GM18498 (cell line): ENCODE measurements around the gene ACAP3.

Experiments
- ATAC-seq: cut with Tn5 transposase; IDR thresholded peaks from one replicate; pipeline ENCODE4 v1.9.1; 2021; ENCODE audit warnings: mild to moderate bottlenecking, moderate library complexity; ENCODE audit not compliant: unreplicated experiment

The ACAP3 gene

DNA sequence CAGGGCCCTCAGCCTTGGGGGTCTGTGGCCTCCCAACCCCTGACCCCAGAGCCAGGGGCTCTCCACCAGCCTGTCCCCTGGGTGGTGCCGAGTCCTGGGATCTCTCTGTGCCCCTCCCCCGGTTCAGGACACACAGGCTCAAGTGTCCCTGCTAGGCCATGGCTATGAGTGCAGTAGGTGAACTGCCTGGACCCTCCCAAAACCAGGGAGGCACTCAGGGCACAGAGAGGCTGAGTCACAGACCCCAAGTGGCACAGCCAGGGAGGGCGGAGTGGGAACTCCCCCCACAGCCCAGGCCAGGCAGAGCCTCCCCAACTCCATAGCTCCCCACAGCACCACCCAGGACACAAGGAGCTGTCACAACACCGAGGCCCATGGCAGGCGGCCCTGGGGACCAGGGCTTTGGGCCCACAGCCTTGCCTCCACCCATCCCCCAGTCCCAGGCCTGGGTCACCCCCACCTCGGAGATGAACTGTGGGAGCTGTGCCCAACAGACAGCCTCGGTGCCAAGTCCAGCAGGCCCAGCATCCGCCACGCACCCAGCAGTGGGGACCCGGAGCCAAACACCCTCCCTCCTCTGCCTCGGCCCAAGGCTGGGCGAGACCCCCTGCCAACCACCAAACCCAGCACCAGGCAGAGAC lies 38.2 kb upstream of the ACAP3 start:
- no peak for ATAC-seq

GRCh38 chr1:1345384-1345783 lies 37.7 kb upstream of the ACAP3 start:
- no peak for ATAC-seq

- ATAC-seq = no peak
These were observed 37.1 kb upstream of the ACAP3 start for GRCh38 chr1:1344655-1345361.

DNA sequence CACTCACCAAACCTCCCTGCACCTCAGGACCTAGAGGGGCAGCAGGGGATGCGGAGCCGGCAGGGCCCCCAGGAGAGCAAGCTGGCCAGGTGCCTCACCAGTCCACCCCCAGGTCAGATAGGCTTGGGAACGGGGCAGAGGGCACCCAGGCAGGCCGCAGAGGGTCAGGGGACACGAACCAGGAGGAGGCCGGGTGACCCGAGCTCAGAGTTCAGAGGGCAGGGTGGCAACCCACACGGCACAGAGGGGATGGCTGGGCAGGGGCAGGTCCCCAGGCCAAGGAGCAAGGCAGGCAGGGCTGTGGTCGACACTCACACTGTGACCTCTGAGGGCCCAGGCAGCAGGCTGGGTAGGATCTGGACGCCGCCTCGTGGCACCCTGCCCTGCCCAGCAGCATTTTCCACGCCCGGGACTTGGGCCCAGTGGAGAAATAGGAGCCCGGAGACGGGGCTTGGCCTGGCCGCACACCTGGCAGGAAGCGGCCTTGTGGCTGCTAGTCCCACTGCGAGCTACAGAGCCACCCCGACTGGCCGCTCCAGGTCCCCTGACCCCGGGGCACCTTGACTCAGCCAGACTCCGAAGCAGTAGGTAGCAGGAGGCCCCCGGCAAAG lies 36.2 kb upstream of the ACAP3 start:
- no peak for ATAC-seq

DNA sequence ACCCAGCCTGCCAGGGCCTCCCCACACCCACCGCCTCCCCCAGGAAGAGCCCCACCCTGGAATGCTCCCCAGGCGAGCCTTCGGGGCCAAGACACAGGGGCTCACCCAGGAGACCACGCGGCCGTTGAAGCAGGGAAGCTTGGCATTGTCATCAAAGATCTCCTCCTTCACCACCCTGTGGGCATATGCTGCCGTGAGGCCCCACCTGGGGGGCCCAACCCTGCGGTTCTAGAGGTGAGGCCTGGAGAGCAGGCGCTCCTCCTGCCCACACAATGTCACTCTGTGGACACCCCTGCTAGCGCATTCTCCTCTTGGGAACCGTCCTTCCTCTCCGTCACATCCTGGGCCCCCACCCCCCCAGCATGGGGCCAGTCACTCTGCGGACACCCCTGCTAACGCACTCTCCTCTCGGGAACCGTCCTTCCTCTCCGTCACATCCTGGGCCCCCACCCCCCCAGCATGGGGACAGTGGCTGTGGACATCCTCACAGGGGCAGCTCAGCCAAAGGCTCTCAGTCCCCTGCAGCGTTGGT lies 34.9 kb upstream of the ACAP3 start:
- ATAC-seq = no peak

DNA sequence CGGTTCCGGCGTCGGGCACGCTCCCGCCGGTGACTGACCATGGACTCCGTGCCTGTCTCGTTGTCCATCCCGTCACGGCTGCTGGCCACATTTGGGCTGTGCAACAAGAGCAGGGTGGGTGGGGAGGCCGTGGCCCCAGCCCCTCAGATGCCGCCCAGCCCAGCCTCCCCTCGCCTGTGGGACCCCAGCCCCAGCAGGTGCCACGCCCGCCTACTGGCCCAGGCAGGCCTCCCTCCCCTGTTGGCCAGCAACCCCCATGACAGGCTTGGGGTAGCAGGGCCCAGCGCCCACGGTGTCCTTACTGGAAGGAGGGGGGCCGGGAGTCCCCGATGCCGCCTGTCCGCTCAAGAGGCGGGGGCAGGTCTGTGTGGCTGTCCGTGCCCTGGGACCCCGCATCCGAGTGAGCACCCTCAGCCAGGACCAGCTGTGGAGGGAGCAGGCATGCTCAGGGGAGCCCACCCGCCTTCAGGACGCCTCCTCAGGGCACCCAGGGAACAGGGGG lies 34.4 kb upstream of the ACAP3 start:
- ATAC-seq = no peak

- ATAC-seq = no peak
These were observed 33.9 kb upstream of the ACAP3 start for GRCh38 chr1:1341549-1342021.

- no peak for ATAC-seq
These were observed 33.2 kb upstream of the ACAP3 start for GRCh38 chr1:1340791-1341548.

GRCh38 chr1:1340185-1340584 lies 32.5 kb upstream of the ACAP3 start:
- ATAC-seq = no peak

GRCh38 chr1:1338278-1338677 lies 30.5 kb upstream of the ACAP3 start:
- ATAC-seq = no peak

- ATAC-seq = no peak
These were observed 30.0 kb upstream of the ACAP3 start for GRCh38 chr1:1337793-1338147.

DNA sequence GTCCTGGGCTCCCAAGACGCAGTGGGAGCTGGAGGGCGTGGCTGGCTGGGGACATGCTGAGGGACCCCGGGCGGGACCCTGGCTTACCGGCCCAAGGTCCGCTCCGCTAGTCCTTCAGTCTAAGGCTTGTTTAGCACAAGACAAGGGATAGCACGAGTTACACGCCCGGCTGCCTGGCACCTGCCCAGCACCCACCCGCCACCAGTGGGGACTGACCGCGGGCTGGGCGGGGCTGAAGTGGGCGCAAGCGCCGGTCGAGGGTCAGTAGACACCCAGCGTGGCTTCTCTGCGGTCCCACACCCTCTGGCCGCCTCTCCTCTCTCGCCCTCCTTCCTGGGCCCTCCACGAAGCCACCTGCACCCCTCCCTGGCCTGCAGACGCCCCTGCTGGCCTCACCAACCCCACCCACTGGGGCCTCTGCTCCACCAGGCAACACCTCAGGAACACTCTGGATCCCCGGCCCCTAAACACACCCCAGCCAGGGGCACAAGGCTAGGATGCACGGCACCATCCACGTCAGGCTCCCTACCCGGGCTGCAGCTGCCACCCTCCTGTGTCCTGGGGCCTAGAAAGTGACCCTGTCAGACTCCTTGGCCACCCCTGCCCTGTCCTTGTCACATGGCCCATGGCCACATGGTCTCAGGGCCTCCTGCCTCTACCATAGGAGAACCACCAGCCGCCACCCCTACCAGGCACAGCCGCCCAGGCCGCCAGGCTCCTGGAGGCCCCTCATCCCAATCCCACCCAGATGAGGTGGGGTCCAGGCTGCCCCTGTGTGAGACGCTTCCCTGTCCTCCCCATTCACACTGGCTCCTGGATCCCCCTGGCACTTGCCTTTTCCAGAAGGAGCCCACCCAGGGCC lies 29.4 kb upstream of the ACAP3 start:
- no peak for ATAC-seq

DNA sequence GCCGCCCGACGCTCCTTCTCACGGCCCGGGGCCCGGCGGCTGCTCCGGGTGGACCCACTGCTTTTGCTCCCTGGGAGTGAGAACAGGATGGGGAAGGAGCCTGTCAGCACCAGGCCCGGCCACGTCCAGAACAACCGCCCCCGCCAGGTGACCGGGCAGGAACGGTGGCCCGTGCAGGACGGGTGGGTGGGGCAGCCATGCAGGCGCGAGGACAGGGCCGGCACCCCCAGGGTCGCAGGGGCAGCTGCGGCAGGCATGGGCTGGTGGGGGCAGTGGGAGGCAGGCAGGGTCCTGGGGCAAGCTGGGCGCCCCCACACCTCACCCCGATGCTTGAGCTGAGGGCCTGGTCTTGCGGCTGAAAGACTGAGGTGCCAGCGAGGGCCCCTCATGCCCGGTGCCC lies 28.7 kb upstream of the ACAP3 start:
- ATAC-seq = no peak

DNA sequence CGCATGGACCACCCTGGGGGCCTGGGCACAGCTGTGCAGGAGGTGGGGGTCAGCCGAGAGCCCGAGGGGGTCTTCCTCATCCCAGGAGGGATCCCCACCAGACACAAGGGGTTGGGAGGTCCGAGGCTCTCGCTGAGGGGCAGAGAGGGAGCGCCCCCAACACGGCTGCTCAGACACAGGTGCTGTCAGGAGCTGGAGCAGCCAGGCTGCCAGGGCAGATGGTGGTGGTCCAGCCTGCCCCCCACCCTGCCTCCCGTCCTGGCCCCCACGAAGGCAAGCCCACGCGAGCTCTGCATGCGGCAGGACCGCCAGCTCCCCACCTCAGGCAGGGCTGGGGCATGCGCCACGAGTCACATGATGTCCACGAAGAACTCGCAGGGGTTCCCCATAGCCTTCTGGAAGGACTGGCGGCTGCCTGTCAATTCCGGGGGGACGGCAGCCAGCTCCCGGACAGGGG lies 28.1 kb upstream of the ACAP3 start:
- no peak for ATAC-seq

- no peak for ATAC-seq
These were observed 27.6 kb upstream of the ACAP3 start for GRCh38 chr1:1335283-1335682.

- no peak for ATAC-seq
These were observed 27.1 kb upstream of the ACAP3 start for GRCh38 chr1:1334835-1335234.

DNA sequence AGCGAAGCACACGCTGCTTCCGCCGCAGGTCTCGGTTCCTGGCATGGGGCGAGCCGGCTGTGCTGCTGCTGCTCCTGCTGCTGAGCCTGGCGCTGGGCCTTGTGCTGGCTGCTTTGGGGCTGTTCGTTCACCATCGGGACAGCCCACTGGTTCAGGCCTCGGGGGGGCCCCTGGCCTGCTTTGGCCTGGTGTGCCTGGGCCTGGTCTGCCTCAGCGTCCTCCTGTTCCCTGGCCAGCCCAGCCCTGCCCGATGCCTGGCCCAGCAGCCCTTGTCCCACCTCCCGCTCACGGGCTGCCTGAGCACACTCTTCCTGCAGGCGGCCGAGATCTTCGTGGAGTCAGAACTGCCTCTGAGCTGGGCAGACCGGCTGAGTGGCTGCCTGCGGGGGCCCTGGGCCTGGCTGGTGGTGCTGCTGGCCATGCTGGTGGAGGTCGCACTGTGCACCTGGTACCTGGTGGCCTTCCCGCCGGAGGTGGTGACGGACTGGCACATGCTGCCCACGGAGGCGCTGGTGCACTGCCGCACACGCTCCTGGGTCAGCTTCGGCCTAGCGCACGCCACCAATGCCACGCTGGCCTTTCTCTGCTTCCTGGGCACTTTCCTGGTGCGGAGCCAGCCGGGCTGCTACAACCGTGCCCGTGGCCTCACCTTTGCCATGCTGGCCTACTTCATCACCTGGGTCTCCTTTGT lies 26.0 kb upstream of the ACAP3 start:
- ATAC-seq = no peak

DNA sequence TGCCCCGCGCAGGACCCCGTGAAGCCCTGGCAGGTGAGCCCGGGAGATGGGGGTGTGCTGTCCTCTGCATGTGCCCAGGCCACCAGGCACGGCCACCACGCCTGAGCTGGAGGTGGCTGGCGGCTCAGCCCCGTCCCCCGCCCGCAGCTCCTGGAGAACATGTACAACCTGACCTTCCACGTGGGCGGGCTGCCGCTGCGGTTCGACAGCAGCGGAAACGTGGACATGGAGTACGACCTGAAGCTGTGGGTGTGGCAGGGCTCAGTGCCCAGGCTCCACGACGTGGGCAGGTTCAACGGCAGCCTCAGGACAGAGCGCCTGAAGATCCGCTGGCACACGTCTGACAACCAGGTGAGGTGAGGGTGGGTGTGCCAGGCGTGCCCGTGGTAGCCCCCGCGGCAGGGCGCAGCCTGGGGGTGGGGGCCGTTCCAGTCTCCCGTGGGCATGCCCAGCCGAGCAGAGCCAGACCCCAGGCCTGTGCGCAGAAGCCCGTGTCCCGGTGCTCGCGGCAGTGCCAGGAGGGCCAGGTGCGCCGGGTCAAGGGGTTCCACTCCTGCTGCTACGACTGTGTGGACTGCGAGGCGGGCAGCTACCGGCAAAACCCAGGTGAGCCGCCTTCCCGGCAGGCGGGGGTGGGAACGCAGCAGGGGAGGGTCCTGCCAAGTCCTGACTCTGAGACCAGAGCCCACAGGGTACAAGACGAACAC lies 25.2 kb upstream of the ACAP3 start:
- no peak for ATAC-seq
